IgD-negative memory B cell (primary cell): Measurements from ENCODE around the gene CHGA. TPM values are rescaled to one million over a fixed set of nuclear protein-coding genes. Genes with fewer than 3 reads are reported as not detected.

Experiments
- H3K27ac Mint-ChIP-seq, 3 donors: one replicate each; pipeline ENCODE4 v1.8.0; 2020 to 2022; ENCODE audit warnings: mild to moderate bottlenecking in 3 of 3, mixed read lengths in 3 of 3, moderate library complexity in 1 of 3
- H3K27me3 Mint-ChIP-seq: one replicate; pipeline ENCODE4 v1.8.0; 2021; ENCODE audit warnings: mixed read lengths
- H3K36me3 Mint-ChIP-seq: one replicate; pipeline ENCODE4 v1.8.0; 2020; ENCODE audit warnings: mild to moderate bottlenecking, mixed read lengths
- H3K4me1 Mint-ChIP-seq, 3 donors: one replicate each; pipeline ENCODE4 v1.8.0; 2020 to 2022; ENCODE audit warnings: mixed read lengths in 3 of 3, mild to moderate bottlenecking in 1 of 3
- H3K4me3 Mint-ChIP-seq, 4 donors: one replicate each; pipeline ENCODE4 v1.8.0; 2020 to 2022; ENCODE audit warnings: mild to moderate bottlenecking in 4 of 4, mixed read lengths in 4 of 4, moderate library complexity in 3 of 4
- H3K9me3 Mint-ChIP-seq, 3 donors: one replicate each; pipeline ENCODE4 v1.8.0; 2020 to 2021; ENCODE audit warnings: mixed read lengths in 3 of 3, mild to moderate bottlenecking in 1 of 3
- polyA plus RNA-seq: library from polyadenylated mRNA; unstranded; fragments of 300-500 nt; fragmentation: Illumina TruSeq; gene quantifications from one replicate; pipeline ENCODE4 v1.2.3, GENCODE V29; 2021

The CHGA gene, protein sequence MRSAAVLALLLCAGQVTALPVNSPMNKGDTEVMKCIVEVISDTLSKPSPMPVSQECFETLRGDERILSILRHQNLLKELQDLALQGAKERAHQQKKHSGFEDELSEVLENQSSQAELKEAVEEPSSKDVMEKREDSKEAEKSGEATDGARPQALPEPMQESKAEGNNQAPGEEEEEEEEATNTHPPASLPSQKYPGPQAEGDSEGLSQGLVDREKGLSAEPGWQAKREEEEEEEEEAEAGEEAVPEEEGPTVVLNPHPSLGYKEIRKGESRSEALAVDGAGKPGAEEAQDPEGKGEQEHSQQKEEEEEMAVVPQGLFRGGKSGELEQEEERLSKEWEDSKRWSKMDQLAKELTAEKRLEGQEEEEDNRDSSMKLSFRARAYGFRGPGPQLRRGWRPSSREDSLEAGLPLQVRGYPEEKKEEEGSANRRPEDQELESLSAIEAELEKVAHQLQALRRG
- 0.44 TPM for polyA plus RNA-seq

DNA sequence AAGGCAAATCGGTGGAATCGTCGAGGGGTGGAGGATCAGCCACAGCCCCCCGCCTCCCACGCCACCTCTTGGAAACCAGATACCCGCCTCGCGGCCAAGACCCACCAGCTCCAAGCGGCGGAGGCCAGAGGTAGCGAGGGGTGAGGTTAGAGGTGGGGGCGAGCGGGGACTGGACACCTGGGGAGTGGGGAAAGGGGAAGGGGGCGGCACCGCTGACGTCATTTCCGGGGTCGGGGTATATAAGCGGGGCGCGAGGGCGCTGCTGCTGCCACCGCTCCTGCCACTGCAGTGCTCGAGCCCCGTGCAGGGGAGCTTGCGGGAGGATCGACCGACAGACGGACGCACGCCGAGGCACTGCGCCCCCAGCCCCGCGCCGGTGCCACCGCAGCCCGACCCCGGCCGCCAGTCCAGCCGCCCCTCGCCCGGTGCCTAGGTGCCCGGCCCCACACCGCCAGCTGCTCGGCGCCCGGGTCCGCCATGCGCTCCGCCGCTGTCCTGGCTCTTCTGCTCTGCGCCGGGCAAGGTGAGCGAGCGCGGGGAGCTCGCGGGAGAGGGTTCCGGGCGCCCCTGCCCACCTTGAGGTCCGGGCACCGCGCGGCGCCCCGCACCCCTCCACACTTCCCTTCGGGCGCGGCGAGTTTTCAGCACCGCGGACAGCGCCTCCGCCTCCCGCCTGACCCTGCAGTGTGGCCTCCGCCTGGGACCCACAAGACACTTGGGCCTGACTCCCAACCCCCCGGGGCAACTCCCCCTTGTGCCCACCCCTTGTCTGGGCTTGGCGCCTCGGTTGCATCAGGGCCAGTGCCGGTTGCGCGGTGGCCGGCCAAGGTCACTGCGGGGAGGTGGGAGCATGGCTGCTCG, at the start of gene CHGA:
Gene CHGA (plus strand): TSS at position 268 of the 861 bp plus-strand sequence. CDS start 210 bp downstream, at position 478.
- H3K27me3 Mint-ChIP-seq = peaks cover 27% of the 10 kb centered on the region
- H3K4me3 Mint-ChIP-seq = peak within 1 kb of the TSS in 1 of 4 donors; percentile 67
- peak within 1 kb of the TSS in 1 of 3 donors; percentile 48 for H3K27ac Mint-ChIP-seq

DNA sequence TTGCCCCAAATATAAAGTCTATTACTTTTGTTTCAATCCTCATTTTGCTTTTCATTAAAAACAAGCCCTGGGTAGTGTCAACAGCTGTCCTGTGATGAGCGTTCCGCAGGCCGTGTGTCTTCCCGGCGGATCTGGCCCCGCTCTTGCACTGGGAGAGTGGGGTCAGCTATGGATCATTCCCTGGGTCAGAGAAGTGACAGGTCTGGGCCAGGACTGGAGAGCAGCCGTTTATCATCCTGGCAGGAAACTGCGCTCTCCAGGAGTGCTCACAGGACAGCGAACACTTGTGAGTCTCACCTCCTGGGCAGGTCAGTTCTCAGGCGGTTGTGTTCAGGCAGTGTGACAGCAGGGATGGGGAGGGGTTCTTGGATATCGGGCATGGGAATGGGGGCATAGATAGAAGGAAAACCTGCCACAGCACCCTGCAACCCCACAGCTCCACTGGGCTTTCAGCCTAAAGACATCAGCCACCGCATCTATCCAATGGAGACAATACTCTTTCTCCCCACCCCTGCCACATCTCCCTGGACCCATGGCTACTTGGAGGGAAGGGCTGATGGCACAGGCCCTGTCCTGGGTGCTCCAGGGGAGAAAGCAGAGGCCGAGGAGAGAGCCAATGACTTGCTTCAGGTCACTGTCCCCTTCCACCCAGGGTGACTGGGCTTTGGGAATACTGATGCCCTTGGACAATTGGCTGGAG, 47.8 kb upstream of the CHGA start:
- Mint-ChIP-seq H3K27me3 (peaks cover 9% of the 10 kb centered on the region), H3K36me3 (no peaks in the 10 kb centered on the region), H3K27ac (no peak overlapping the region), H3K4me1 (no peaks in the 10 kb centered on the region), H3K9me3 (no peaks in the 10 kb centered on the region), H3K4me3 (no peak overlapping the region)

More for the DNA sequence above, at the start of gene CHGA:
- peaks cover 0 to 2% (median 0%) of the 10 kb centered on the region in 3 donors for H3K9me3 Mint-ChIP-seq
- H3K36me3 Mint-ChIP-seq = no peaks in the 10 kb centered on the region
- H3K4me1 Mint-ChIP-seq = peaks cover 4 to 13% (median 8%) of the 10 kb centered on the region in 3 donors

DNA sequence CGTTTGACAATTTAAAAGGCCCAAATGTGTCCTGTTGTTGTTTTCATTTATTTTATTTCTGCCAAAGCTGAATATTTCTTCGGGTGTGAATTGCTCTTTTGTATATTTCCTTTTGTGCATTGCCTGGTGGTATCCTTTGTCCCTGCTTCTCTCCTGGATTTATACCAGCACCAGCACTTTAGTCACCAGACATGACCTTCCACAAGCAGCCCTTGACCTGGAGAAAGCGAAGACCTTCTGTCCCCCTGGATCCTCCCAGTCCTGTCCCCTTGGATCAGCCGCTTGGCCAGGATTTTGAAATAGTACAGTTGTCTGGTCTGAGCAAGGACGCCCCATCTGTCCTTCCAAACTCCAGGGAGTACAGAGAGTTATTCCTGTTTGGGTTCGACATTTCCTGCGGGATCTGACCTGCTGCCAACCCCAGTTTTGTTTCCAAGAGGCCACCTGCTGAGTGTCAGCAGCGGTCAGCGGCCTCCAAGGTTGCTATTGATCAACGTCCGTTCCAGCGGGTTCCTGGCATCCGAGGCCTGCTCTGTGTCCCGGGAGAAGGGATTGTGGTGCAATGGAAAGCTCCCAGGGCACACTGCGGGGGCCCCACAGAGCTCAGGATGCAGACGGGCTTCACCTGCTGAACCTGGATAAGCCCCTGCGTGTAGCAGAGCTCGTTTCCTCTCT, 45.1 kb upstream of the CHGA start:
- H3K27me3 Mint-ChIP-seq = peaks cover 13% of the 10 kb centered on the region
- no peak overlapping the region for H3K4me3 Mint-ChIP-seq
- no peaks in the 10 kb centered on the region for H3K4me1 Mint-ChIP-seq

DNA sequence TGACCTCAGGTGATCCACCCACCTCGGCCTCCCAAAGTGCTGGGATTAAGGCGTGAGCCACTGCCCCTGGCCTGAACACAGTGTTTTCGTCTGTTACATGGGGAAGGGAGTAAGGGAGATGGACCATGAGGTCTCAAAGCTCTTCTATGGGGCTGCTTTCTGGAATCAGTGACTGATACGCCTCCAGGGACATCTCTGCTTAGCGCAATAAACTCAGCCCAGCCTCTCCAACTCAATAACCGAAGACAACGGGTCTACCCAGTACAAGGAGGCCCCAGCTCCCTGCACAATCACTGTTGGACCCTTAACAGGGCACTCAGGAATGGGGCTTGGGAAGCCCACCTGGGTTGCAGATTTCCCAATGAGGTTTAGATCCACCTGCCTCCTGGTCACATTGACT, 42.6 kb upstream of the CHGA start:
- Mint-ChIP-seq H3K27me3 (peaks cover 13% of the 10 kb centered on the region), H3K27ac (no peak overlapping the region), H3K4me3 (no peak overlapping the region)

More for the DNA sequence above, 45.1 kb upstream of the CHGA start:
- Mint-ChIP-seq H3K27ac (no peak overlapping the region), H3K36me3 (no peaks in the 10 kb centered on the region), H3K9me3 (peaks cover 0 to 4% (median 0%) of the 10 kb centered on the region in 3 donors)

DNA sequence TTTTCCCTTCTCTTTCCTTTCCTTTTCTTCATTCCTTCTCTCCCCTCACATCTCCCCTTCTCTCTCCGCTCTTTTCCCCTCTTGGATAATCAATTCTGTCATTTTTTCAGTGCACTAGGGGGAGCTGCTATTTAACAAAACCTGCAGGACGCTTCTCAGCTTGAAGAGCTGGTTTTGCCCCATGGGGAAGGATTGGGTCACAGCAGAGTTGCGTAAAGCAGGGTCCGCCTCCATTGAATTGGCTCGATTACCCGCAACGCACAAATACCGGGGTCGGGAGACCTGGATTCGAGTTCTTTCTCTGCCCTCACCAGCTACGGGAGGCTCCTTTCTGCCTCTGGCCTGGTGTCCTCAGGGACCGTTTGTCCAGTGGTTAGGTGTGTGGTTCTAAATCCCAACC, 42.1 kb upstream of the CHGA start:
- H3K27ac Mint-ChIP-seq = no peak overlapping the region
- H3K4me1 Mint-ChIP-seq = no peaks in the 10 kb centered on the region
- H3K27me3 Mint-ChIP-seq = peaks cover 13% of the 10 kb centered on the region
- H3K36me3 Mint-ChIP-seq = no peaks in the 10 kb centered on the region
- no peak overlapping the region for H3K4me3 Mint-ChIP-seq
- peaks cover 0 to 4% (median 4%) of the 10 kb centered on the region in 3 donors for H3K9me3 Mint-ChIP-seq

More for the DNA sequence above, 42.6 kb upstream of the CHGA start:
- no peaks in the 10 kb centered on the region for H3K36me3 Mint-ChIP-seq
- H3K9me3 Mint-ChIP-seq = peaks cover 0 to 4% (median 3%) of the 10 kb centered on the region in 3 donors
- H3K4me1 Mint-ChIP-seq = no peaks in the 10 kb centered on the region

DNA sequence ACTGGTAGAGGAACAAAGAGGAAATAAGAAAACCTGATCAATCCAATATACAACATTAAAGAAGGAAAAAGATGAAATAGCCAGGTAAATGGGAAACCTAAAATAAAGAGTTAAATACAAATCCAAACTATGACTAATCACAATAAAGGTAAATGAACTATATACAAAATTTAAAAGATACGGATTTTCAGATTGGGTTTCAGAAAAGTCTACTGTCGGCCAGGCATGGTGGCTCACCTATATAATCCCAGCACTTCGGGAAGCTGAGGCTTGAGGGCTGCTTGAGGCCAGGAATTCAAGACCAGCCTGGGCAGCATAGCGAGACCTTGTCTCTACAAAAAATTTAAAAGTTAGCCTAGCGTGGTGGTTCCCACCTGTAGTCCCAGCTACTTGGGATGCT, 39.9 kb upstream of the CHGA start:
- no peak overlapping the region for H3K4me3 Mint-ChIP-seq
- peaks cover under 1 to 4% (median 4%) of the 10 kb centered on the region in 3 donors for H3K9me3 Mint-ChIP-seq
- no peak overlapping the region for H3K27ac Mint-ChIP-seq
- no peaks in the 10 kb centered on the region for H3K36me3 Mint-ChIP-seq
- no peaks in the 10 kb centered on the region for H3K4me1 Mint-ChIP-seq
- peaks cover 10% of the 10 kb centered on the region for H3K27me3 Mint-ChIP-seq

DNA sequence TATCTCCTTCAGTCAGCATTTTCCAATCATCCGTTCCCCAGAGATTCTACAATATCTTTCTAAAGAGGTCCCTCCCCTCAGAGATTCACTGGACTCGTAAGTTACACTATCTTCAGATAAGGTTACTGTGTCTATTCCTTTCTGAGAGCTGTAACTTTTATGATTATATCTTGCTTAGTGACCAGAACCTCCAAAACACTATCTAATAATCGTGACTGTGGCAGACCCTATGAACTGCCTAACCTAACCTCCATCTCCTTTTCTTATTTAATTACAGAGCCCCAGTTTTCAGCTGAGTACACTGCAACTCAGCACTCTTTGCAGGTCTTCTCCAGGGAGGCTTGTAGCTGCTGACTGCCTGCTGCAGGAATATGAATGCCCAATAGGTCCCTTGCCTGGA, 38.5 kb upstream of the CHGA start:
- no peak overlapping the region for H3K27ac Mint-ChIP-seq
- peaks cover 6% of the 10 kb centered on the region for H3K27me3 Mint-ChIP-seq
- no peaks in the 10 kb centered on the region for H3K4me1 Mint-ChIP-seq
- H3K4me3 Mint-ChIP-seq = no peak overlapping the region
- H3K9me3 Mint-ChIP-seq = peaks cover 2 to 4% (median 4%) of the 10 kb centered on the region in 3 donors
- no peaks in the 10 kb centered on the region for H3K36me3 Mint-ChIP-seq

DNA sequence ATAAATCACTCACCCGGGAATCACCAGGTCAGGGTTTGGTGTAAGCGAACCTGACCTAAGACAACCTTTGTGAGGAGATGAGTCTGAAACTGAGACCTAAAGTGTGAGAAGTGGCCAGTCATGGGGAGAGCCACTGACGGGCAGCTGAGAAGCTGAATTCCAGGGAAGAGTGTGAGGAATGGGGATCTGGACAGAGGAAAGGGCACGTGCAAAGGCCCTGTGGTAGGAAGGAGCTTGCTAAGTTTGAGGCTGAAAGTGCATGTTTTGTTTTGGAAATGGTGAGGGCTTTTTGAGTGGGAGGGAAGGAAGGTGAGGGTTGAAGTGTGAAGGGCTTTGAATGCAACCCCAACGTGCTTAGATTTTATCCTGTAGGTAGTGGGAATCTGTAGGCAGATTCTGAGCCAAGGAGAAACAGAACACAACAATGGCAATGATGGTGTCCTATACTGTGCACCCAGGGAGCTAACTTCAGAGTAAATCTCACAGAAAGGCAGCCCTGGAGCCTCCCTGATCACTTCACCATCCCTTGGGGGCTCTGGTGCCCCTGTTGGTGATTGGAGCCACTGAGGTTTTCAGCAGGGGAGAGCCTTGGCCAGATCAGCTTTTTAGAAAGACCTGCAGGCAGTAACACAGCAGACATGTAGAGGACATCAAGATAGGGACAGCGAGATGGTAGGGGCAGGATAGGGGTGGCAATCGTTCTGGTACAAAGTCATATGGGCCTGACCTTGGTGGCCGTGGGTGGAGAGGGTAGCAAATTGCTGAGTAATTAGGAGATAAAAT, 37.5 kb upstream of the CHGA start:
- H3K9me3 Mint-ChIP-seq = peaks cover 2 to 4% (median 4%) of the 10 kb centered on the region in 3 donors
- peak overlapping the region in 1 of 3 donors; percentile 76 for H3K27ac Mint-ChIP-seq
- no peak overlapping the region for H3K4me3 Mint-ChIP-seq
- no peaks in the 10 kb centered on the region for H3K4me1 Mint-ChIP-seq
- no peaks in the 10 kb centered on the region for H3K36me3 Mint-ChIP-seq
- H3K27me3 Mint-ChIP-seq = peaks cover 6% of the 10 kb centered on the region

DNA sequence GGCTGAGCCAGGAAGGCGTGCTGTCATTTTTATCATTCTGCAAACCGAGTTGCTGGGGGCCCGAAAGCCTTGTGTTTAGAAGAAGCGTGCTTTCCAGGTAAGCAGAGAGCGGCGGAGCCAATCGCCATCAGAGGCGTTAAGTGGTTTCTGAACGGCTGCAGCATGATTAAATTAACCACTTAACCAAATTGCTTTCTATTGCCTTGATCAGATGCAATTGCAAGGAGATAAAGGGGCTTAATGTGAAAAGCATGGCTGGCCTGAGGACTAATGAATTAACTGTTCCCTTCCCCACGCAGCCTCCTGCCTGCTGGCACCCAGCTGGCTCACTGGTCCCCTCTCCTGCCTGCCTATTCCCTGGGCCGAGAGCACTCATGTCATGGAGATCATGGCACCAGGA, 36.6 kb upstream of the CHGA start:
- Mint-ChIP-seq H3K27ac (no peak overlapping the region), H3K27me3 (peaks cover 4% of the 10 kb centered on the region), H3K4me1 (no peaks in the 10 kb centered on the region), H3K4me3 (no peak overlapping the region), H3K36me3 (no peaks in the 10 kb centered on the region), H3K9me3 (peaks cover 2 to 4% (median 4%) of the 10 kb centered on the region in 3 donors)

DNA sequence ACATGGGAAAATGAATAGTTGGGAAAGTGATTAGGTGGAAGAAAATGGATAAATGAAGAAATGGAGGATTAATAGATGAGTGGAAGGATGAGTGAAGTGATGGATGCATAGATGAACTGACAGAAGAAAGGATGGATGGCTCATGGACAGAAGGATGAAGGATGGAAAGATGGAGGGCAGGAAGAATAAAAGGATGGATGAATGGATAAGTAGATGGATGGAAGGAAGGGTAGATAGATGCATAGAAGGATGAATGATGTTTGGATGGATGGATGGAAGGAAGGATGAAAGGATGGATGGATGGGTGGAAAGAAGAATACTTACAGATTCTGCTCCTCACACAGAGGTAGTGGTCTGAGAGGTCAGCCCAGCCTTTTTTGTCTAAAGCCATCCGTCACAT, 35.8 kb upstream of the CHGA start:
- Mint-ChIP-seq H3K27ac (no peak overlapping the region), H3K9me3 (peaks cover 0 to 4% (median 2%) of the 10 kb centered on the region in 3 donors), H3K4me1 (no peaks in the 10 kb centered on the region), H3K36me3 (no peaks in the 10 kb centered on the region), H3K27me3 (peaks cover 3% of the 10 kb centered on the region), H3K4me3 (no peak overlapping the region)

DNA sequence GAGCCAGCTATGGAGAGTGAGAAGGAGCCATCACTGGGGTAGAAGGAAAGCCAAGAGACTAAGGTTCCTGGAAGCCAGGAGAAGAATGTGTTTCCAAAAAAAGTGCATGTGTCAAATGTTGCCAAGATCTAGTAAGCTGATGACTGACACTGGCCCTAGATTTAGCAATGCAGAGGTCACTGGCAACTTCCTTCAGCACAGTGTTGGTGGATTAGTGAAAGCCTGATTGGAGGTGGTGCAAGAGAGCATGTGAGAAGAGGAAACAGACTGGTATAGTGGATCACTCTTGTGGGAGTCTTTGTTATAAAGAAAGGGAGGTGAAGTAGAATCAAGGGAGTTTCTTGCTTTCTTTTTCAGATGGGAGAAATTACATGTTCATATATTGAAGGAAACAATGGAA, 34.1 kb upstream of the CHGA start:
- Mint-ChIP-seq H3K36me3 (no peaks in the 10 kb centered on the region), H3K4me3 (no peak overlapping the region), H3K9me3 (peaks cover 3 to 7% (median 7%) of the 10 kb centered on the region in 3 donors), H3K27me3 (peaks cover 3% of the 10 kb centered on the region), H3K27ac (no peak overlapping the region), H3K4me1 (no peaks in the 10 kb centered on the region)

DNA sequence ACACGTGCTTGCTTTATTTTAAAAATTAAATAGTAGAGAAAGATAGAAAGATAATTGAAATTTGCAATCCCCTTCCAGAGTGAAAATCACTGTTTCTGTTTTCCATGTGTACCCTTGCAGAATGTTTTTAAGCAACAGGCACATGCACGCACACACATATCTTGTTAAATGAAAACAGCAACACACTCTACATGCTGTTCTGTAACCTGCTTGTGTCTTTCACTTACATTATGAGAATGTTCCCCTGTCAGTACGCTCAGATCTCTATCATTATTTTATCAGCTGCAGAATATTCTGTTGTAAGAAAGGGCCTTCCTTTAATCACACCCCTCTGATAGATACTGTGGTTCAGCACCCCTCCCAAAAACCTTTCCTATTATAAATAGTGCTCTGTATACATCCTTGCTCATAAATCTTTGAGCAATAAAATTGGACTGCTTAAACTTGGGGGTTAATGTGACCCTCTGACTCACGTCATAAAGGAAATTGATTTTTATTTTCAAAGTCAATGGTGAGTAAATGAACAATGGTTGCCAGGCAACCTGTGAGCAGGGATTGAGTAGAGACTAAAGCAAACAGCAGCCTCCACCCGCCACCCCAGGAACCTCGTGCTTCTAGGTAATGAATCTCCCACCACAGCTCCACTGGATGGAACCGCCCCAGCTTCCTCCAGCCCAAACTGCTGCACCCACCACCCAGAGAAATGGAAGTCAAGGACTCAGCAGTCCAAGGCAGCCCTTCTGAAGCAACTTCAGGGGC, 31.9 kb upstream of the CHGA start:
- no peak overlapping the region for H3K27ac Mint-ChIP-seq
- peaks cover 3 to 8% (median 7%) of the 10 kb centered on the region in 3 donors for H3K9me3 Mint-ChIP-seq
- no peak overlapping the region for H3K4me3 Mint-ChIP-seq
- H3K4me1 Mint-ChIP-seq = no peaks in the 10 kb centered on the region
- peaks cover 9% of the 10 kb centered on the region for H3K27me3 Mint-ChIP-seq
- no peaks in the 10 kb centered on the region for H3K36me3 Mint-ChIP-seq

DNA sequence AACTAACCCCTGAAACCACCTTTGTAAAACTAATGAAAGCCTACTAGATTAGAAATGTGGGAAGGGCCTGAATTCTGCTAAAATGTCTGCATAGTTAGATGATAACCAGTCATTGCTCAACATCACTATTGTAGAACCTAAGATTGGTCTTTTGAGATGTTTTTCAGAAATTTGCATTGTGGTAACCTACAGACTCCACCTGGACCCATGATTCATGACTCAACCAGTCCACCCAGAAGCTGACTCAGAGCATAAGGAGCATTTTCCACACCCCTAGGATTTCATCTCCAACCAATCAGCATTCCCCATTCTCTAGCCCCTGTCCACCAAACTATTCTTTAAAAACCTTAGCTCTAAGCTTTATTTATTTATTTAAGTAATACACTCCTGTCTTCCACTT, 30.4 kb upstream of the CHGA start:
- peaks cover 9% of the 10 kb centered on the region for H3K27me3 Mint-ChIP-seq
- H3K4me1 Mint-ChIP-seq = no peaks in the 10 kb centered on the region
- no peaks in the 10 kb centered on the region for H3K36me3 Mint-ChIP-seq
- no peak overlapping the region for H3K4me3 Mint-ChIP-seq
- H3K9me3 Mint-ChIP-seq = peaks cover 3 to 8% (median 7%) of the 10 kb centered on the region in 3 donors
- no peak overlapping the region for H3K27ac Mint-ChIP-seq
